Endothelial cell of umbilical vein (primary cell): Measurements from ENCODE around the gene PRPSAP1. TPM values are rescaled to one million over a fixed set of nuclear protein-coding genes. Genes with fewer than 3 reads are reported as not detected.

Source experiments
- BruUV-seq: library from RNA; stranded (reverse); fragments of 400-500 nt; replicated peaks from 2 replicates; lab custom pipeline; 2021; lab: Mats Ljungman, UMichigan
- CTCF ChIA-PET: fragments of 300-600, 350-600 bp; sonication (Branson Sonifier 250); formaldehyde crosslinking; loops from one replicate; lab custom pipeline; 2021; ENCODE audit warnings: antibody characterized with exemption, inconsistent platforms; lab: Charles Lee
- POLR2A ChIA-PET: fragments of 300-600, 350-600 bp; sonication (Branson Sonifier 250); formaldehyde crosslinking; loops from one replicate; lab custom pipeline; 2021; ENCODE audit warnings: antibody characterized with exemption, inconsistent platforms; lab: Charles Lee
- DNase-seq: peaks from one replicate; pipeline ENCODE4 v3.0.0-alpha.2; 2011; ENCODE audit warnings: low read depth, low spot score
- FAIRE-seq: peaks from 2 replicates; lab custom pipeline; 2011; peaks lifted over from hg19 to GRCh38; lab: Jason Lieb, UNC
- H2AFZ ChIP-seq: 2 replicates; pipeline ENCODE4 v1.6.0; 2012; ENCODE audit warnings: low read depth, low read length, control low read depth, inconsistent platforms
- H3K27ac ChIP-seq: 2 replicates; pipeline ENCODE4 v1.5.1; 2011; ENCODE audit warnings: low read depth, mild to moderate bottlenecking, control low read depth, low read length, moderate library complexity; ENCODE audit not compliant: insufficient read depth
- H3K27me3 ChIP-seq, 2 experiments: 2 replicates each; pipeline versions ENCODE4 v1.6.0 to v1.6.1; 2011; ENCODE audit warnings: low read length in 2 of 2, mixed read lengths in 1 of 2; ENCODE audit not compliant: control insufficient read depth in 2 of 2, insufficient read depth in 2 of 2
- H3K36me3 ChIP-seq, 2 experiments: 2 replicates in 1 of 2; 3 replicates in 1 of 2; pipeline ENCODE4 v1.5.1; 2011; ENCODE audit warnings: low read length in 2 of 2, mild to moderate bottlenecking in 1 of 2, moderate library complexity in 1 of 2; ENCODE audit not compliant: control insufficient read depth in 2 of 2, insufficient read depth in 2 of 2; ENCODE audit errors: extremely low read depth in 1 of 2
- H3K4me1 ChIP-seq: 3 replicates; pipeline ENCODE4 v1.5.1; 2011; ENCODE audit warnings: mild to moderate bottlenecking, low read length; ENCODE audit not compliant: control insufficient read depth, insufficient read depth; ENCODE audit errors: extremely low read depth
- H3K4me2 ChIP-seq: 2 replicates; pipeline ENCODE4 v1.6.1; 2011; ENCODE audit warnings: low read length, control low read depth, mixed read lengths; ENCODE audit not compliant: insufficient read depth
- H3K4me3 ChIP-seq, 3 experiments: fragments of 200-600 bp in 1 of 3; sonication (generic), shearing (Covaris generic) in 1 of 3; replicated peaks in 1 of 3; 2 replicates each; pipeline ENCODE4 v1.5.1; 2011 to 2016; ENCODE audit warnings: control low read depth in 3 of 3, low read length in 3 of 3, mild to moderate bottlenecking in 2 of 3, inconsistent platforms in 1 of 3, low read depth in 1 of 3, moderate library complexity in 1 of 3; ENCODE audit not compliant: insufficient read depth in 1 of 3
- H3K79me2 ChIP-seq: 2 replicates; pipeline ENCODE4 v1.6.0; 2012; ENCODE audit warnings: low read length, inconsistent platforms; ENCODE audit not compliant: control insufficient read depth, insufficient read depth
- H3K9ac ChIP-seq: replicated peaks from 2 replicates; pipeline ENCODE3; 2011; ENCODE audit warnings: low read length, control low read depth; ENCODE audit not compliant: insufficient read depth; ENCODE audit errors: extremely low read depth
- H3K9me1 ChIP-seq: replicated peaks from 3 replicates; pipeline ENCODE4 v1.6.0; 2011; ENCODE audit warnings: mild to moderate bottlenecking, low read length; ENCODE audit not compliant: control insufficient read depth, insufficient read depth; ENCODE audit errors: extremely low read depth
- H3K9me3 ChIP-seq: replicated peaks from 2 replicates; pipeline ENCODE4 v1.5.1; 2012; ENCODE audit warnings: low read length, inconsistent platforms; ENCODE audit not compliant: control insufficient read depth, insufficient read depth
- H4K20me1 ChIP-seq: replicated peaks from 2 replicates; pipeline ENCODE3; 2011; ENCODE audit warnings: mild to moderate bottlenecking, low read length; ENCODE audit not compliant: control insufficient read depth, insufficient read depth; ENCODE audit errors: extremely low read depth
- EZH2 ChIP-seq: IDR thresholded peaks from 2 replicates; pipeline ENCODE4 v1.6.1; 2012; ENCODE audit warnings: borderline replicate concordance, low read depth, mild to moderate bottlenecking, moderate library complexity, low read length, inconsistent platforms; ENCODE audit not compliant: severe bottlenecking
- FOS ChIP-seq: IDR thresholded peaks from 2 replicates; pipeline ENCODE4 v1.6.1; 2011; ENCODE audit warnings: mild to moderate bottlenecking, low read length, moderate library complexity, borderline replicate concordance; ENCODE audit not compliant: insufficient read depth
- GATA2 ChIP-seq: IDR thresholded peaks from 2 replicates; pipeline ENCODE4 v1.7.0; 2011; ENCODE audit warnings: low read depth, mild to moderate bottlenecking, moderate library complexity, mixed read lengths, low read length; ENCODE audit not compliant: insufficient read length, insufficient read depth
- JUN ChIP-seq: IDR thresholded peaks from 2 replicates; pipeline ENCODE4 v1.6.1; 2011; ENCODE audit warnings: borderline replicate concordance, low read depth; ENCODE audit not compliant: insufficient read length, insufficient read depth
- MYC ChIP-seq: IDR thresholded peaks from one replicate; pipeline ENCODE4 v1.6.1; 2011; ENCODE audit warnings: mild to moderate bottlenecking, low read depth, low read length
- POLR2A ChIP-seq: IDR thresholded peaks from 2 replicates; pipeline ENCODE4 v1.6.1; 2012; ENCODE audit warnings: low read depth, mild to moderate bottlenecking, control low read depth, low read length
- POLR2AphosphoS5 ChIP-seq: IDR thresholded peaks from 2 replicates; pipeline ENCODE4 v1.6.1; 2012; ENCODE audit warnings: low read depth, mild to moderate bottlenecking, control low read depth, low read length, moderate library complexity; ENCODE audit not compliant: insufficient read depth
- dilution Hi-C: fragments of 300-500 bp; cut with MboI; formaldehyde crosslinking; loops from one replicate; pipeline ENCODE4 v1.15.0; 2019; ENCODE audit warnings: low sequenced_read_pairs; ENCODE audit not compliant: extremely low pct_ligation_motif_present
- intact Hi-C: fragments of 100-400 bp; cut with micrococcal nuclease; formaldehyde crosslinking; loops from one replicate; pipeline ENCODE4 v1.10.0; 2022
- polyA plus RNA-seq, 4 experiments: library from polyadenylated mRNA; depleted of rRNA in 3 of 4; stranded (reverse) in 3 of 4; unstranded in 1 of 4; fragments of >200 nt; gene quantifications; 2 replicates each; pipeline versions ENCODE4 v1.2.1 to v1.2.3, GENCODE V29; 2011 to 2012; ENCODE audit warnings: missing spikeins in 1 of 4
- total RNA-seq: library from RNA; stranded (reverse); gene quantifications from 2 replicates; pipeline ENCODE4 v1.2.3, GENCODE V29; 2021
- TF ChIP-seq, protein P1 (sequence below), 2 donors: IDR thresholded peaks; 1 replicate in 1 of 2; 2 replicates in 1 of 2; pipeline ENCODE4 v1.5.1; 2011; ENCODE audit warnings: low read length in 2 of 2, mild to moderate bottlenecking in 2 of 2, moderate library complexity in 2 of 2, control low read depth in 1 of 2, inconsistent platforms in 1 of 2, low read depth in 1 of 2; ENCODE audit not compliant: insufficient read depth in 1 of 2; ENCODE audit errors: extremely low read depth in 1 of 2
- TF ChIP-seq, protein P2 (sequence below): IDR thresholded peaks from 2 replicates; pipeline ENCODE4 v1.6.1; 2011; ENCODE audit not compliant: insufficient read depth, insufficient read length

PRPSAP1 gene
- total and polyA plus RNA-seq, 2 donors (not counting 3 experiments of a cell fraction or from before 2014, with no cell fraction given), result 90.2 to 123 TPM

- Histone ChIP-seq H3K4me1 (peaks cover 30% of the 10 kb centered on the region), H3K4me3 (no peak overlapping the region), H3K27me3 (no peaks in the 10 kb centered on the region), H2AFZ (no peak overlapping the region), H3K79me2 (peaks cover 2% of the 10 kb centered on the region), H3K27ac (no peak overlapping the region), H3K9ac (no peak overlapping the region), H3K9me1 (no peaks in the 10 kb centered on the region), H4K20me1 (peaks cover 2% of the 10 kb centered on the region), H3K4me2 (no peak overlapping the region), H3K36me3 (peaks cover 15 to 23% of the 10 kb centered on the region in 2 experiments), H3K9me3 (no peaks in the 10 kb centered on the region)
- dilution Hi-C loops (no loop called here), intact Hi-C loops (loop anchor here (10.0 kb wide), 1 partner anchor 192 kb away; the partner anchor contains the start of gene RHBDF2)
- BruUV-seq, result no TSS peak
- no peak for FAIRE-seq
- DNase-seq, result no peak
- CTCF ChIA-PET, result interaction anchor here (1.1 kb wide), 1 partner anchor 85 kb away, joined by 3 read pairs; no protein-coding TSS in a partner anchor
- POLR2A ChIA-PET, result no interaction called here
- TF ChIP-seq EZH2 (no peak), POLR2AphosphoS5 (no peak), POLR2A (no peak), JUN (no peak), FOS (no peak), GATA2 (no peak), MYC (no peak)
- TF ChIP-seq, protein P1, sequence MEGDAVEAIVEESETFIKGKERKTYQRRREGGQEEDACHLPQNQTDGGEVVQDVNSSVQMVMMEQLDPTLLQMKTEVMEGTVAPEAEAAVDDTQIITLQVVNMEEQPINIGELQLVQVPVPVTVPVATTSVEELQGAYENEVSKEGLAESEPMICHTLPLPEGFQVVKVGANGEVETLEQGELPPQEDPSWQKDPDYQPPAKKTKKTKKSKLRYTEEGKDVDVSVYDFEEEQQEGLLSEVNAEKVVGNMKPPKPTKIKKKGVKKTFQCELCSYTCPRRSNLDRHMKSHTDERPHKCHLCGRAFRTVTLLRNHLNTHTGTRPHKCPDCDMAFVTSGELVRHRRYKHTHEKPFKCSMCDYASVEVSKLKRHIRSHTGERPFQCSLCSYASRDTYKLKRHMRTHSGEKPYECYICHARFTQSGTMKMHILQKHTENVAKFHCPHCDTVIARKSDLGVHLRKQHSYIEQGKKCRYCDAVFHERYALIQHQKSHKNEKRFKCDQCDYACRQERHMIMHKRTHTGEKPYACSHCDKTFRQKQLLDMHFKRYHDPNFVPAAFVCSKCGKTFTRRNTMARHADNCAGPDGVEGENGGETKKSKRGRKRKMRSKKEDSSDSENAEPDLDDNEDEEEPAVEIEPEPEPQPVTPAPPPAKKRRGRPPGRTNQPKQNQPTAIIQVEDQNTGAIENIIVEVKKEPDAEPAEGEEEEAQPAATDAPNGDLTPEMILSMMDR (IDR thresholded peaks at IDR 0.05; ENCODE audit: extremely low read depth in 1 of 2, insufficient read depth in 1 of 2, low read depth in 1 of 2, low read length in 2 of 2), result no peak
- TF ChIP-seq, protein P2, sequence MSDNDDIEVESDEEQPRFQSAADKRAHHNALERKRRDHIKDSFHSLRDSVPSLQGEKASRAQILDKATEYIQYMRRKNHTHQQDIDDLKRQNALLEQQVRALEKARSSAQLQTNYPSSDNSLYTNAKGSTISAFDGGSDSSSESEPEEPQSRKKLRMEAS, result no peak
Measured at GRCh38 chr17:76312735-76313134, 41.0 kb downstream of the PRPSAP1 start.
